ENCODE results near the gene HAP1. TPM values are rescaled to one million over a fixed set of nuclear protein-coding genes. Genes with fewer than 3 reads are reported as not detected.

The HAP1 gene
- total and polyA plus RNA-seq, 2 experiments from 2014 or later, result 0.03 to 0.44 TPM

- Histone ChIP-seq H2AFZ (no peak overlapping the region), H3K79me2 (no peaks in the 10 kb centered on the region), H3K27ac (peak overlapping the region; percentile 39), H3K27me3 (no peaks in the 10 kb centered on the region), H3K36me3 (replicated peaks; ENCODE audit: insufficient read depth, low read depth) (no peaks in the 10 kb centered on the region), H3K9me2 (replicated peaks; ENCODE audit: insufficient read depth) (no peaks in the 10 kb centered on the region), H3K4me1 (ENCODE audit: insufficient read depth) (no peaks in the 10 kb centered on the region), H3K4me3 (no peak overlapping the region), H3K9me3 (ENCODE audit: low read depth) (no peaks in the 10 kb centered on the region), H3K4me2 (no peak overlapping the region), H4K20me1 (ENCODE audit: insufficient read depth, poor library complexity, severe bottlenecking) (no peaks in the 10 kb centered on the region)
- no peak for TF ChIP-seq EZH2phosphoT487 (IDR thresholded peaks at IDR 0.05; ENCODE audit: low read depth, severe bottlenecking, unreplicated experiment)
- TF ChIP-seq CTCF (IDR thresholded peaks at IDR 0.05; ENCODE audit: poor library complexity), result no peak
- TF ChIP-seq EZH2 (IDR thresholded peaks at IDR 0.05; ENCODE audit: borderline replicate concordance), result no peak
- DNase-seq (ENCODE audit: low spot score), result peak; percentile 50
- WGBS (ENCODE audit: low lambda C conversion rate, missing lambda C conversion rate), result 60% methylated on average over 15 of the region's 15 CpGs
Observed at GRCh38 chr17:41717408-41718286, 16.8 kb downstream of the HAP1 start.

GRCh38 chr17:41711669-41712400 is 22.6 kb downstream of the HAP1 start, which contains the start of gene GAST:
GAST (plus strand) TSS chr17:41712331; CDS start chr17:41715437, 3,106 bp downstream.
- Histone ChIP-seq H3K4me1 (ENCODE audit: insufficient read depth) (no peaks in the 10 kb centered on the region), H3K9me2 (replicated peaks; ENCODE audit: insufficient read depth) (no peaks in the 10 kb centered on the region), H3K36me3 (replicated peaks; ENCODE audit: insufficient read depth, low read depth) (no peaks in the 10 kb centered on the region), H4K20me1 (ENCODE audit: insufficient read depth, poor library complexity, severe bottlenecking) (no peaks in the 10 kb centered on the region), H3K27ac (no peak within 1 kb of the TSS), H3K79me2 (no peaks in the 10 kb centered on the region), H3K27me3 (no peaks in the 10 kb centered on the region), H2AFZ (no peak within 1 kb of the TSS), H3K4me3 (no peak within 1 kb of the TSS), H3K9me3 (ENCODE audit: low read depth) (no peaks in the 10 kb centered on the region), H3K4me2 (no peak within 1 kb of the TSS)
- TF ChIP-seq CTCF (IDR thresholded peaks at IDR 0.05; ENCODE audit: poor library complexity) (no peak), EZH2phosphoT487 (IDR thresholded peaks at IDR 0.05; ENCODE audit: low read depth, severe bottlenecking, unreplicated experiment) (no peak), EZH2 (IDR thresholded peaks at IDR 0.05; ENCODE audit: borderline replicate concordance) (no peak)
- DNase-seq (ENCODE audit: low spot score), result no peak
- WGBS (ENCODE audit: low lambda C conversion rate, missing lambda C conversion rate), result 86% methylated on average over 12 of the region's 12 CpGs

- Histone ChIP-seq H3K79me2 (no peaks in the 10 kb centered on the region), H3K4me1 (ENCODE audit: insufficient read depth) (no peaks in the 10 kb centered on the region), H3K9me3 (ENCODE audit: low read depth) (no peaks in the 10 kb centered on the region), H3K4me3 (no peak overlapping the region), H4K20me1 (ENCODE audit: insufficient read depth, poor library complexity, severe bottlenecking) (no peaks in the 10 kb centered on the region), H3K4me2 (no peak overlapping the region), H3K27ac (no peak overlapping the region), H3K36me3 (replicated peaks; ENCODE audit: insufficient read depth, low read depth) (no peaks in the 10 kb centered on the region), H3K27me3 (no peaks in the 10 kb centered on the region), H2AFZ (no peak overlapping the region), H3K9me2 (replicated peaks; ENCODE audit: insufficient read depth) (no peaks in the 10 kb centered on the region)
- TF ChIP-seq EZH2phosphoT487 (IDR thresholded peaks at IDR 0.05; ENCODE audit: low read depth, severe bottlenecking, unreplicated experiment) (no peak), CTCF (IDR thresholded peaks at IDR 0.05; ENCODE audit: poor library complexity) (no peak), EZH2 (IDR thresholded peaks at IDR 0.05; ENCODE audit: borderline replicate concordance) (no peak)
- 74% methylated on average over 8 of the region's 8 CpGs for WGBS (ENCODE audit: low lambda C conversion rate, missing lambda C conversion rate)
- no peak for DNase-seq (ENCODE audit: low spot score)
Observed at GRCh38 chr17:41710472-41711090, 23.9 kb downstream of the HAP1 start.

All from hepatocyte (in vitro differentiated cells).